HUES48 (cell line): Measurements from ENCODE around the gene TENM4.

ENCODE experiments used
- H3K27ac ChIP-seq: one replicate; pipeline ENCODE4 v1.7.0; 2013; ENCODE audit warnings: low read depth, low read length, inconsistent platforms
- H3K27me3 ChIP-seq: 2 replicates; pipeline ENCODE4 v1.6.1; 2013; ENCODE audit warnings: mild to moderate bottlenecking, low read length; ENCODE audit not compliant: control insufficient read depth, insufficient read depth
- H3K36me3 ChIP-seq: 2 replicates; pipeline ENCODE4 v1.6.1; 2013; ENCODE audit warnings: low read length; ENCODE audit not compliant: control insufficient read depth, insufficient read depth
- H3K4me1 ChIP-seq: 2 replicates; pipeline ENCODE4 v1.6.1; 2013; ENCODE audit warnings: mild to moderate bottlenecking, low read length; ENCODE audit not compliant: control insufficient read depth, insufficient read depth
- H3K4me3 ChIP-seq: 2 replicates; pipeline ENCODE4 v1.5.1; 2013; ENCODE audit warnings: mild to moderate bottlenecking, low read depth, low read length
- H3K9ac ChIP-seq: 2 replicates; pipeline ENCODE4 v1.6.1; 2013; ENCODE audit warnings: mild to moderate bottlenecking, low read depth, low read length, moderate library complexity
- H3K9me3 ChIP-seq: 2 replicates; pipeline ENCODE4 v1.6.1; 2013; ENCODE audit warnings: low read length; ENCODE audit not compliant: control insufficient read depth, insufficient read depth

The TENM4 gene

GRCh38 chr11:78870655-78871054 is 570.2 kb downstream of the TENM4 start:
- no peak overlapping the region for H3K4me3 ChIP-seq
- no peaks in the 10 kb centered on the region for H3K36me3 ChIP-seq
- no peaks in the 10 kb centered on the region for H3K27me3 ChIP-seq
- peaks cover 48% of the 10 kb centered on the region for H3K4me1 ChIP-seq
- no peak overlapping the region for H3K9ac ChIP-seq
- no peaks in the 10 kb centered on the region for H3K9me3 ChIP-seq
- H3K27ac ChIP-seq, result no peak overlapping the region

DNA sequence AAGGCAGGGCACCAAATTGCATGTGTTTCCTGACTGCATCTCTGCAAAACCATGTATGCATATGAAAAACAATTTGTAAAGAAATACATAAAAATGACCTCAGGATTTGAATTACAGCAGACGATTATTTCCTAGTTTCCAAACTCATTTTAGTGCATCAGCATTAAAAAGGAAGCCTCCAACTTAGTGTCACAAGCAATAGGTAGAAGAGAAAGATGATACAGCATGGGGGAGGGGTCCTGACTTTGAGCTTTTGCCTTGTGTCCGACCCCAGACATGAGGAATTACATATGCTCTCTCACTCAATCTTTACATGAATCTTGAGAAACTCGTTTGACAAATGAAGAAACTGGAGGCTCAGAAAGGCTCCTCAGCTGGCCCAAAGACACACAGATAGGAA is 571.5 kb downstream of the TENM4 start:
- H3K4me3 ChIP-seq, result peak overlapping the region; percentile 30; the same call in 1 of the 2 replicates
- no peak overlapping the region for H3K9ac ChIP-seq
- peaks cover 51% of the 10 kb centered on the region for H3K4me1 ChIP-seq
- no peaks in the 10 kb centered on the region for H3K27me3 ChIP-seq
- H3K27ac ChIP-seq, result peak overlapping the region; percentile 10
- no peaks in the 10 kb centered on the region for H3K9me3 ChIP-seq
- H3K36me3 ChIP-seq, result no peaks in the 10 kb centered on the region

DNA sequence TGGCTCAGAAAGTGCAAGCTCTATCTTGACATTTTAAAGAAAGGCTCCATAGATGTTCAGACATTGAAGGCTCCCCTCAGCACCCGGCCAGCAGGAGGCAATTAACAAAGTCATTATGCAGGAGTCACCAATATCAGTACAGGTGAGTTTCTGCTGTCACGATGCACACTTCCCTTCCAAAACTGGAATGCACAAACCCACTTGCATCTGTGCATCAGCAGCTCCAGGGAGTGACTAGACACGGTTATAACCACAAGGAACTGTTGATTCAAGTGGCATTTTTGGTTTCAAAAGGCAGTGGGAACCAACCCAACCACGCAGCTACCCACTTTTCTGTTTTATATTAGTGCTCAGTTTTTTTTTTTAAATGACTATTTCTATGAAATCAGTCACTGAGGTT is 572.3 kb downstream of the TENM4 start:
- Histone ChIP-seq H3K9me3 (no peaks in the 10 kb centered on the region), H3K4me1 (peaks cover 51% of the 10 kb centered on the region), H3K4me3 (no peak overlapping the region), H3K9ac (no peak overlapping the region), H3K36me3 (no peaks in the 10 kb centered on the region), H3K27ac (no peak overlapping the region), H3K27me3 (no peaks in the 10 kb centered on the region)

DNA sequence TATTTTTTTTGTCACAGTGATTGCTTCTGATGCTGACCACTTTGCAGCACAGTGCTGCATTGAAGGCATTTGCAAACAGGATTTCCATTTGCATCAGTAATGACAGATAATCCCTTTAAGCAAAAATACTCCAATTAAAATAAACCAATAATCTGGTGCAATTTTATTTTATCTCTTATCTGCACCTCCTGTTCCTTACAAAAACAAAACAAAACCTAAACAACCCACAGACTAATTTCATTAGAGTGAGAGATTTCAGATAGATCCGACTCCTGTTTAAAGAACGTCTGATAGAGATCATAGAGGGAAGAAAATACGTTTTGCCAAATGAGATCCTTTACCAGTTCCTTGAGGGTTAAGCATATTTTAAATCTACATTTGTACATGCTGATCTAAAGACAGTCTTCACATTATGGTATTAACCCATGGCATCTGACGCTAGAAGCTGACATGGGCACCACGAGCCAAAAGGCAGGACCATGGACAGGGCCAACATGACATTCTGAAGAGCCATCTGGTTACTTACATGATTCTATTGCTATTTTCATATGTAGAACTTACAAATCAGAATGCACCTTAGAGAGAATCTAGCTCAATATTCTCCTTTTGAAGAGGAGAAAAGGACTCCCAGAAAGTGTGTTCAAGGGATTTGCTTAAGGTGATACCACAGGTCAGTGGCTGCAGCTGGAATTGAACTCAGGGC is 580.0 kb downstream of the TENM4 start:
- Histone ChIP-seq H3K9ac (no peak overlapping the region), H3K4me3 (no peak overlapping the region), H3K9me3 (no peaks in the 10 kb centered on the region), H3K36me3 (no peaks in the 10 kb centered on the region), H3K27ac (no peak overlapping the region), H3K27me3 (no peaks in the 10 kb centered on the region), H3K4me1 (peaks cover 5% of the 10 kb centered on the region; the same call in 1 of the 2 replicates)

DNA sequence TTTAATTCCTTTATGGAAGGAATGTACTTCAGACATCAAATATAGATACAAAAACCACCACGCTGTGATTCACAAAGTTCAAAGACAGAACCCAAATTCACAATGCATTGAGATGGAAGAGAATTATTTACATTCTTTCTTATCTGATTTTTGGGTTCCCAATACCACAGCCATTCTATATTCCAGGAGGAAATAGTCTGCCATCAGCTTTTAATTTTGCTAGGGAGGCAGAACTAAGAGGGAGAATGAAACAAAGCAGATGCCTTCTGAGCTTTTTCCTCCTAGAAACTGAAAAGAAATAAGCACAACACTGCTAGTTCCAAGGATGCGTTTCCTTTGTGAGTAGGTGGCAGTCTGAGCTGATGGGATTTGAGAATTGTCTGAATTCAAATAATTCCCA is 583.1 kb downstream of the TENM4 start:
- no peak overlapping the region for H3K9ac ChIP-seq
- H3K4me3 ChIP-seq, result no peak overlapping the region
- no peaks in the 10 kb centered on the region for H3K36me3 ChIP-seq
- no peaks in the 10 kb centered on the region for H3K27me3 ChIP-seq
- no peak overlapping the region for H3K27ac ChIP-seq
- H3K9me3 ChIP-seq, result no peaks in the 10 kb centered on the region
- no peaks in the 10 kb centered on the region for H3K4me1 ChIP-seq

GRCh38 chr11:78856211-78856610 is 584.6 kb downstream of the TENM4 start:
- no peaks in the 10 kb centered on the region for H3K27me3 ChIP-seq
- no peaks in the 10 kb centered on the region for H3K9me3 ChIP-seq
- H3K4me1 ChIP-seq, result no peaks in the 10 kb centered on the region
- no peak overlapping the region for H3K4me3 ChIP-seq
- no peak overlapping the region for H3K9ac ChIP-seq
- no peaks in the 10 kb centered on the region for H3K36me3 ChIP-seq
- H3K27ac ChIP-seq, result no peak overlapping the region

DNA sequence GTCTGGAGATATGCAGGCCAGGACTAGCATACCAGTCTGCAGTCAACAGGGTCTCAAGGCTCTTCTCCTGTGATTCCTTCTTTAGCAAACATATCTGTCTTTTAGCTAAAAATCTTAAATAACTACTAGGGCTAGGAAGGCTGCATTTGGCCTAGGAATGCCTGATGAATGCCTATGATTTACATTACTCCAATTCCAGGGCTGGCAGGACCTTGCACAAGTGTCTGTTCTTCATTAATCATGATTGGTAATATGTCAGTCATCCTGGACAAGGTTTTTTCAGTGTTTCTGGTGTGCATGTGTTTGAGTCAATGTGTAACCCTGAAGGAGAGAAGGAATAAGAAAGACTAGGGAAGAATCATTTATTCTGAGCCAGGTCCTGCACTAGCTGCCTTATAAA is 585.7 kb downstream of the TENM4 start:
- no peaks in the 10 kb centered on the region for H3K36me3 ChIP-seq
- no peak overlapping the region for H3K9ac ChIP-seq
- H3K27ac ChIP-seq, result no peak overlapping the region
- H3K4me1 ChIP-seq, result no peaks in the 10 kb centered on the region
- H3K9me3 ChIP-seq, result no peaks in the 10 kb centered on the region
- no peaks in the 10 kb centered on the region for H3K27me3 ChIP-seq
- no peak overlapping the region for H3K4me3 ChIP-seq

- Histone ChIP-seq H3K27me3 (no peaks in the 10 kb centered on the region), H3K4me1 (no peaks in the 10 kb centered on the region), H3K36me3 (no peaks in the 10 kb centered on the region), H3K4me3 (no peak overlapping the region), H3K27ac (no peak overlapping the region), H3K9me3 (no peaks in the 10 kb centered on the region), H3K9ac (no peak overlapping the region)
These were observed 587.3 kb downstream of the TENM4 start for GRCh38 chr11:78853521-78853920.

- Histone ChIP-seq H3K27ac (no peak overlapping the region), H3K36me3 (no peaks in the 10 kb centered on the region), H3K9ac (no peak overlapping the region), H3K4me3 (no peak overlapping the region), H3K9me3 (no peaks in the 10 kb centered on the region), H3K4me1 (no peaks in the 10 kb centered on the region), H3K27me3 (no peaks in the 10 kb centered on the region)
These were observed 588.8 kb downstream of the TENM4 start for GRCh38 chr11:78851878-78852586.

DNA sequence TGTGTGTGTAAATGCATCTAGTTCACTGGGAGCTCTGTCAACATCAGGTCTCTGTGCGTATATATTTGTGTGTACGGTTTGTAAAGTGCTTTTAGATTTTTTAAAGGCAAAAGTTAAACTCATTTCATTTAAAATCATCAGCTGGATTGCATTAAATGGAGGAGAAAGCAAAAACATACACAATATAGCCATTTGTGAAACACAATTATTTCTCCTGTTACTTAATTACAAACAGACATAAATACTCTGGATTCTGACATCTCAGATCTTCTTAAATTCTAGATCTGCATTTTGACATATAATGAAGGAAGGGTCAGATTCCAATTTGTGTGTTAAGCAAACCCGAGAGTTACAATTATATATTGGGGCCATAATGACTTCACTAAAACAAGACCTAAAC is 590.8 kb downstream of the TENM4 start:
- Histone ChIP-seq H3K4me1 (no peaks in the 10 kb centered on the region), H3K9ac (no peak overlapping the region), H3K27ac (no peak overlapping the region), H3K4me3 (no peak overlapping the region), H3K9me3 (no peaks in the 10 kb centered on the region), H3K36me3 (no peaks in the 10 kb centered on the region), H3K27me3 (no peaks in the 10 kb centered on the region)

GRCh38 chr11:78846269-78846668 is 594.6 kb downstream of the TENM4 start:
- Histone ChIP-seq H3K4me3 (no peak overlapping the region), H3K27ac (no peak overlapping the region), H3K36me3 (no peaks in the 10 kb centered on the region), H3K9me3 (no peaks in the 10 kb centered on the region), H3K4me1 (no peaks in the 10 kb centered on the region), H3K9ac (no peak overlapping the region), H3K27me3 (no peaks in the 10 kb centered on the region)
